ENCODE data around the gene FDXR. TPM values are rescaled to one million over a fixed set of nuclear protein-coding genes. Genes with fewer than 3 reads are reported as not detected.
A peak's percentile ranks its signal among the peaks of the same experiment; 100 is the strongest.

Gene FDXR
- total RNA-seq, 3 donors from 2014 or later = 6.1 to 12.0 (median 7.0) TPM

- H3K4me3 Mint-ChIP-seq = no peak overlapping the region
- peaks cover 5% of the 10 kb centered on the region for H3K4me1 Mint-ChIP-seq (ENCODE audit: low read depth)
- DNase-seq = no peak
- no peaks in the 10 kb centered on the region for H3K36me3 Mint-ChIP-seq (ENCODE audit: insufficient read depth)
- no peak for ATAC-seq
- peaks cover 28% of the 10 kb centered on the region for H3K27me3 Mint-ChIP-seq (ENCODE audit: low read depth)
- H3K9me3 Mint-ChIP-seq = no peaks in the 10 kb centered on the region
Measured at GRCh38 chr17:74850310-74850709, 22.5 kb downstream of the FDXR start.

GRCh38 chr17:74848656-74849399 is 24.0 kb downstream of the FDXR start:
- H3K4me3 Mint-ChIP-seq = no peak overlapping the region
- H3K4me1 Mint-ChIP-seq (ENCODE audit: low read depth) = peaks cover 5% of the 10 kb centered on the region

GRCh38 chr17:74846621-74847020 is 26.2 kb downstream of the FDXR start:
- no peak for ATAC-seq
- Mint-ChIP-seq H3K27me3 (ENCODE audit: low read depth) (peaks cover 13% of the 10 kb centered on the region), H3K4me3 (no peak overlapping the region), H3K4me1 (ENCODE audit: low read depth) (peaks cover 4% of the 10 kb centered on the region), H3K36me3 (ENCODE audit: insufficient read depth) (peaks cover 3% of the 10 kb centered on the region), H3K9me3 (no peaks in the 10 kb centered on the region)
- no peak for DNase-seq

More at GRCh38 chr17:74848656-74849399, 24.0 kb downstream of the FDXR start:
- no peaks in the 10 kb centered on the region for H3K9me3 Mint-ChIP-seq
- DNase-seq (no peak), ATAC-seq (no peak)
- peaks cover 14% of the 10 kb centered on the region for H3K27me3 Mint-ChIP-seq (ENCODE audit: low read depth)
- H3K36me3 Mint-ChIP-seq (ENCODE audit: insufficient read depth) = no peaks in the 10 kb centered on the region

- Mint-ChIP-seq H3K9me3 (no peaks in the 10 kb centered on the region), H3K27me3 (ENCODE audit: low read depth) (peaks cover 10% of the 10 kb centered on the region), H3K4me3 (no peak overlapping the region), H3K4me1 (ENCODE audit: low read depth) (peaks cover 14% of the 10 kb centered on the region), H3K36me3 (ENCODE audit: insufficient read depth) (peaks cover 6% of the 10 kb centered on the region)
- DNase-seq = no peak
- ATAC-seq = no peak
Measured at GRCh38 chr17:74843352-74843627, 29.5 kb downstream of the FDXR start.

- no peak for DNase-seq
- no peak overlapping the region for H3K4me3 Mint-ChIP-seq
- ATAC-seq = peak; percentile 51 to 61
- H3K36me3 Mint-ChIP-seq (ENCODE audit: insufficient read depth) = peaks cover 9% of the 10 kb centered on the region
- H3K9me3 Mint-ChIP-seq = no peaks in the 10 kb centered on the region
- peaks cover 10% of the 10 kb centered on the region for H3K27me3 Mint-ChIP-seq (ENCODE audit: low read depth)
- peaks cover 14% of the 10 kb centered on the region for H3K4me1 Mint-ChIP-seq (ENCODE audit: low read depth)
Measured at GRCh38 chr17:74842599-74843351, 30.0 kb downstream of the FDXR start.

GRCh38 chr17:74842146-74842598 is 30.6 kb downstream of the FDXR start:
- no peak for DNase-seq
- H3K27me3 Mint-ChIP-seq (ENCODE audit: low read depth) = peaks cover 10% of the 10 kb centered on the region
- peaks cover 9% of the 10 kb centered on the region for H3K36me3 Mint-ChIP-seq (ENCODE audit: insufficient read depth)
- H3K4me3 Mint-ChIP-seq = no peak overlapping the region
- no peaks in the 10 kb centered on the region for H3K9me3 Mint-ChIP-seq
- H3K4me1 Mint-ChIP-seq (ENCODE audit: low read depth) = peaks cover 14% of the 10 kb centered on the region
- no peak for ATAC-seq

GRCh38 chr17:74840989-74841666 is 31.7 kb downstream of the FDXR start:
- peaks cover 14% of the 10 kb centered on the region for H3K4me1 Mint-ChIP-seq (ENCODE audit: low read depth)
- ATAC-seq (no peak), DNase-seq (no peak)
- no peaks in the 10 kb centered on the region for H3K9me3 Mint-ChIP-seq
- H3K4me3 Mint-ChIP-seq = no peak overlapping the region
- H3K36me3 Mint-ChIP-seq (ENCODE audit: insufficient read depth) = peaks cover 18% of the 10 kb centered on the region
- H3K27me3 Mint-ChIP-seq (ENCODE audit: low read depth) = peaks cover 11% of the 10 kb centered on the region

- ATAC-seq (no peak), DNase-seq (no peak)
- Mint-ChIP-seq H3K4me1 (ENCODE audit: low read depth) (peaks cover 14% of the 10 kb centered on the region), H3K9me3 (no peaks in the 10 kb centered on the region), H3K4me3 (no peak overlapping the region), H3K36me3 (ENCODE audit: insufficient read depth) (peaks cover 23% of the 10 kb centered on the region), H3K27me3 (ENCODE audit: low read depth) (peaks cover 11% of the 10 kb centered on the region)
Measured at GRCh38 chr17:74839990-74840852, 32.6 kb downstream of the FDXR start.

GRCh38 chr17:74838274-74838673 is 34.5 kb downstream of the FDXR start:
- H3K36me3 Mint-ChIP-seq (ENCODE audit: insufficient read depth) = peaks cover 23% of the 10 kb centered on the region
- H3K4me3 Mint-ChIP-seq = no peak overlapping the region

GRCh38 chr17:74836691-74837467 is 35.9 kb downstream of the FDXR start:
- ATAC-seq (no peak), DNase-seq (no peak)
- H3K27me3 Mint-ChIP-seq (ENCODE audit: low read depth) = peaks cover 5% of the 10 kb centered on the region
- peaks cover 12% of the 10 kb centered on the region for H3K4me1 Mint-ChIP-seq (ENCODE audit: low read depth)
- no peak overlapping the region for H3K4me3 Mint-ChIP-seq
- peaks cover 22% of the 10 kb centered on the region for H3K36me3 Mint-ChIP-seq (ENCODE audit: insufficient read depth)
- H3K9me3 Mint-ChIP-seq = no peaks in the 10 kb centered on the region

More at GRCh38 chr17:74838274-74838673, 34.5 kb downstream of the FDXR start:
- no peak for DNase-seq
- peaks cover 7% of the 10 kb centered on the region for H3K27me3 Mint-ChIP-seq (ENCODE audit: low read depth)
- H3K4me1 Mint-ChIP-seq (ENCODE audit: low read depth) = peaks cover 14% of the 10 kb centered on the region
- no peak for ATAC-seq
- H3K9me3 Mint-ChIP-seq = no peaks in the 10 kb centered on the region

GRCh38 chr17:74836191-74836590 is 36.6 kb downstream of the FDXR start:
- ATAC-seq (no peak), DNase-seq (no peak)
- Mint-ChIP-seq H3K36me3 (ENCODE audit: insufficient read depth) (peaks cover 21% of the 10 kb centered on the region), H3K9me3 (no peaks in the 10 kb centered on the region), H3K4me3 (no peak overlapping the region), H3K4me1 (ENCODE audit: low read depth) (peaks cover 10% of the 10 kb centered on the region), H3K27me3 (ENCODE audit: low read depth) (peaks cover 3% of the 10 kb centered on the region)

- ATAC-seq = no peak
- H3K4me3 Mint-ChIP-seq = no peak overlapping the region
Measured at GRCh38 chr17:74833501-74834377, 39.1 kb downstream of the FDXR start.

More at GRCh38 chr17:74833501-74834377, 39.1 kb downstream of the FDXR start:
- Mint-ChIP-seq H3K4me1 (ENCODE audit: low read depth) (no peaks in the 10 kb centered on the region), H3K27me3 (ENCODE audit: low read depth) (peaks cover 1% of the 10 kb centered on the region), H3K9me3 (no peaks in the 10 kb centered on the region), H3K36me3 (ENCODE audit: insufficient read depth) (peaks cover 24% of the 10 kb centered on the region)
- no peak for DNase-seq
